ENCODE measurements around the gene CCNB2.

- TF ChIP-seq BHLHE40 (IDR thresholded peaks at IDR 0.05; ENCODE audit: borderline replicate concordance) (no peak), SUZ12 (IDR thresholded peaks at IDR 0.05) (no peak), HDGF (IDR thresholded peaks at IDR 0.05; ENCODE audit: borderline replicate concordance) (no peak), FOXA1 (IDR thresholded peaks at IDR 0.05) (no peak), TARDBP (IDR thresholded peaks at IDR 0.05) (no peak), LEF1 (IDR thresholded peaks at IDR 0.05; ENCODE audit: borderline replicate concordance) (no peak), SP1 (IDR thresholded peaks at IDR 0.05) (no peak), ZNF384 (IDR thresholded peaks at IDR 0.05) (no peak), ARNT (IDR thresholded peaks at IDR 0.05) (no peak), FOXK2 (IDR thresholded peaks at IDR 0.05) (no peak), L3MBTL2 (conservative IDR thresholded peaks at IDR 0.05) (no peak)
Observed at GRCh38 chr15:59120937-59121336, 16.0 kb downstream of the CCNB2 start.
